HCT116 (cell line): ENCODE measurements around the gene POLH. TPM values are rescaled to one million over a fixed set of nuclear protein-coding genes. Genes with fewer than 3 reads are reported as not detected.

ENCODE experiments used
- ATAC-seq: fragments of 200-7000 bp; cut with Tn5 transposase; 2 replicates; pipeline ENCODE4 v1.9.1; 2020; ENCODE audit warnings: mild to moderate bottlenecking, moderate library complexity
- BruUV-seq: library from RNA; stranded (reverse); fragments of 400-500 nt; replicated peaks from 2 replicates; lab custom pipeline; 2021; lab: Mats Ljungman, UMichigan
- CTCF ChIA-PET: fragments of 300-600 bp; sonication (Branson Sonifier 250); formaldehyde crosslinking; loops from one replicate; lab custom pipeline; 2021; ENCODE audit warnings: antibody characterized with exemption; lab: Charles Lee
- POLR2A ChIA-PET: fragments of 300-600, 350-600 bp; sonication (Branson Sonifier 250); formaldehyde crosslinking; loops from one replicate; lab custom pipeline; 2021; ENCODE audit warnings: antibody characterized with exemption; lab: Charles Lee
- RAD21 ChIA-PET, 2 experiments: fragments of 300-600 bp; sonication (Branson Sonifier 250); formaldehyde crosslinking; loops; one replicate each; lab custom pipeline; 2023; ENCODE audit warnings: low total read pairs in 2 of 2; ENCODE audit not compliant: uncharacterized antibody in 2 of 2, unreplicated experiment in 2 of 2, low non-redundant PET in 1 of 2; lab: Charles Lee
- DNase-seq: peaks from one replicate; pipeline ENCODE4 v3.0.0-alpha.2; 2010; ENCODE audit warnings: low read depth, low spot score
- H2AFZ ChIP-seq: fragments of 200-600 bp; shearing (Covaris generic), sonication (generic); 2 replicates; pipeline ENCODE4 v1.6.1; 2017; ENCODE audit warnings: low read depth, mixed run types, mixed read lengths, antibody characterized with exemption, low read length; ENCODE audit not compliant: poor library complexity, severe bottlenecking
- H3K27ac ChIP-seq: 2 replicates; pipeline ENCODE4 v1.5.1; 2012; ENCODE audit warnings: low read depth, low read length
- H3K27me3 ChIP-seq: fragments of 200-600 bp; sonication (generic); 2 replicates; pipeline ENCODE4 v1.6.1; 2016; ENCODE audit warnings: mixed run types, low read length, mixed read lengths; ENCODE audit not compliant: insufficient read depth
- H3K36me3 ChIP-seq, 2 experiments: fragments of 200-500 bp in 1 of 2; fragments of 200-600 bp in 1 of 2; sonication (Bioruptor generic) in 1 of 2; sonication (generic) in 1 of 2; 2 replicates each; pipeline versions ENCODE4 v1.5.1 to v1.6.1; 2014 to 2016; ENCODE audit warnings: low read length in 2 of 2, inconsistent platforms in 1 of 2, mixed read lengths in 1 of 2, mixed run types in 1 of 2; ENCODE audit not compliant: insufficient read depth in 2 of 2, control insufficient read depth in 1 of 2
- H3K4me1 ChIP-seq, 2 experiments: fragments of 200-600 bp in 1 of 2; sonication (generic) in 1 of 2; 2 replicates each; pipeline versions ENCODE4 v1.5.1 to v1.6.1; 2012 to 2017; ENCODE audit warnings: low read length in 2 of 2, inconsistent platforms in 1 of 2, mild to moderate bottlenecking in 1 of 2, mixed read lengths in 1 of 2, mixed run types in 1 of 2, moderate library complexity in 1 of 2; ENCODE audit not compliant: insufficient read depth in 2 of 2, control insufficient read depth in 1 of 2
- H3K4me2 ChIP-seq: fragments of 200-600 bp; sonication (generic); 2 replicates; pipeline ENCODE4 v1.6.1; 2017; ENCODE audit warnings: mixed run types, low read length, mixed read lengths
- H3K4me3 ChIP-seq, 2 experiments: fragments of 200-600 bp in 1 of 2; sonication (generic) in 1 of 2; replicated peaks in 1 of 2; 2 replicates each; pipeline ENCODE4 v1.5.1; 2011 to 2016; ENCODE audit warnings: low read length in 2 of 2, control low read depth in 1 of 2, low read depth in 1 of 2, mild to moderate bottlenecking in 1 of 2, mixed read lengths in 1 of 2, mixed run types in 1 of 2
- H3K79me2 ChIP-seq: fragments of 200-600 bp; sonication (generic); 2 replicates; pipeline ENCODE4 v1.6.1; 2017; ENCODE audit warnings: mild to moderate bottlenecking, mixed run types, low read length, moderate library complexity, mixed read lengths; ENCODE audit not compliant: insufficient read depth
- H3K9ac ChIP-seq: fragments of 200-600 bp; sonication (generic); 2 replicates; pipeline ENCODE4 v1.6.1; 2016; ENCODE audit warnings: low read length, mixed read lengths
- H3K9me2 ChIP-seq: fragments of 200-600 bp; sonication (generic), shearing (Covaris generic); 2 replicates; pipeline ENCODE4 v1.6.1; 2017; ENCODE audit warnings: mixed run types, mild to moderate bottlenecking, moderate library complexity; ENCODE audit not compliant: insufficient read depth
- H3K9me3 ChIP-seq, 2 experiments: fragments of 200-500 bp in 1 of 2; fragments of 200-600 bp in 1 of 2; sonication (Bioruptor generic) in 1 of 2; sonication (generic) in 1 of 2; 2 replicates each; pipeline ENCODE4 v1.6.1; 2014 to 2017; ENCODE audit warnings: low read length in 2 of 2, mixed read lengths in 2 of 2, inconsistent platforms in 1 of 2, low read depth in 1 of 2, mild to moderate bottlenecking in 1 of 2, mixed run types in 1 of 2, moderate library complexity in 1 of 2; ENCODE audit not compliant: control insufficient read depth in 1 of 2, insufficient read depth in 1 of 2
- H4K20me1 ChIP-seq: fragments of 200-600 bp; sonication (generic), shearing (Covaris generic); 2 replicates; pipeline ENCODE4 v1.6.1; 2017; ENCODE audit warnings: mixed run types, mild to moderate bottlenecking, moderate library complexity; ENCODE audit not compliant: insufficient read depth
- CEBPB ChIP-seq: IDR thresholded peaks from 2 replicates; pipeline ENCODE4 v1.6.1; 2012; ENCODE audit warnings: low read depth
- EGR1 ChIP-seq: IDR thresholded peaks from 2 replicates; pipeline ENCODE4 v1.6.1; 2012; ENCODE audit warnings: low read depth
- ELF1 ChIP-seq: IDR thresholded peaks from 2 replicates; pipeline ENCODE4 v1.6.1; 2012; ENCODE audit warnings: low read depth, borderline replicate concordance
- EZH2phosphoT487 ChIP-seq: fragments of 200-600 bp; IDR thresholded peaks from 2 replicates; pipeline ENCODE4 v1.6.1; 2018; ENCODE audit warnings: antibody characterized with exemption, borderline replicate concordance
- FOSL1 ChIP-seq: IDR thresholded peaks from 2 replicates; pipeline ENCODE4 v1.6.1; 2012; ENCODE audit warnings: low read depth
- JUND ChIP-seq: IDR thresholded peaks from 2 replicates; pipeline ENCODE4 v1.6.1; 2012
- MAX ChIP-seq: IDR thresholded peaks from 2 replicates; pipeline ENCODE4 v1.6.1; 2012
- POLR2AphosphoS5 ChIP-seq: IDR thresholded peaks from 2 replicates; pipeline ENCODE4 v1.6.1; 2011; ENCODE audit warnings: mild to moderate bottlenecking, low read depth, low read length, moderate library complexity
- SIN3A ChIP-seq: IDR thresholded peaks from 2 replicates; pipeline ENCODE4 v1.6.1; 2012; ENCODE audit warnings: low read depth
- SRF ChIP-seq: IDR thresholded peaks from 2 replicates; pipeline ENCODE4 v1.6.1; 2012; ENCODE audit warnings: low read depth
- TCF7L2 ChIP-seq: IDR thresholded peaks from 2 replicates; pipeline ENCODE4 v1.7.0; 2011; ENCODE audit warnings: borderline replicate concordance, inconsistent platforms; ENCODE audit not compliant: insufficient read depth, insufficient read length; ENCODE audit errors: extremely low read depth
- YY1 ChIP-seq: IDR thresholded peaks from 2 replicates; pipeline ENCODE4 v1.6.1; 2011; ENCODE audit warnings: low read length, low read depth, moderate library complexity, mild to moderate bottlenecking; ENCODE audit not compliant: insufficient replicate concordance; ENCODE audit errors: extremely low read depth
- ZFX ChIP-seq: fragments of 450-650 bp; IDR thresholded peaks from 2 replicates; pipeline ENCODE4 v1.6.1; 2017
- intact Hi-C: fragments of 100-400 bp; cut with micrococcal nuclease; formaldehyde crosslinking; loops from 2 replicates; pipeline ENCODE4 v1.10.0; 2022
- total RNA-seq: library from RNA; stranded (reverse); gene quantifications from one replicate; pipeline ENCODE4 v1.2.1, GENCODE V29; 2021; ENCODE audit not compliant: unreplicated experiment
- TF ChIP-seq, protein P1 (sequence below): IDR thresholded peaks from 2 replicates; pipeline ENCODE4 v1.6.1; 2011; ENCODE audit warnings: mild to moderate bottlenecking, low read length, moderate library complexity; ENCODE audit not compliant: insufficient replicate concordance; ENCODE audit errors: extremely low read depth
- TF ChIP-seq, protein P2 (sequence below): IDR thresholded peaks from 2 replicates; pipeline ENCODE4 v1.6.1; 2012; ENCODE audit warnings: low read depth
- TF ChIP-seq, protein P3 (sequence below): IDR thresholded peaks from 2 replicates; pipeline ENCODE4 v1.6.1; 2012
- TF ChIP-seq, protein P4 (sequence below), 3 experiments: fragments of 200-600 bp in 1 of 3; sonication (generic) in 1 of 3; IDR thresholded peaks in 2 of 3; conservative IDR thresholded peaks in 1 of 3; 2 replicates each; pipeline ENCODE4 v1.5.1; 2012 to 2017; ENCODE audit warnings: low read depth in 2 of 3, low read length in 2 of 3, antibody characterized with exemption in 1 of 3, borderline replicate concordance in 1 of 3, control low read depth in 1 of 3, mild to moderate bottlenecking in 1 of 3, mixed read lengths in 1 of 3, mixed run types in 1 of 3, moderate library complexity in 1 of 3; ENCODE audit not compliant: insufficient read depth in 1 of 3

Gene POLH
- total RNA-seq, 1 experiment from 2014 or later, result 20.6 TPM

DNA sequence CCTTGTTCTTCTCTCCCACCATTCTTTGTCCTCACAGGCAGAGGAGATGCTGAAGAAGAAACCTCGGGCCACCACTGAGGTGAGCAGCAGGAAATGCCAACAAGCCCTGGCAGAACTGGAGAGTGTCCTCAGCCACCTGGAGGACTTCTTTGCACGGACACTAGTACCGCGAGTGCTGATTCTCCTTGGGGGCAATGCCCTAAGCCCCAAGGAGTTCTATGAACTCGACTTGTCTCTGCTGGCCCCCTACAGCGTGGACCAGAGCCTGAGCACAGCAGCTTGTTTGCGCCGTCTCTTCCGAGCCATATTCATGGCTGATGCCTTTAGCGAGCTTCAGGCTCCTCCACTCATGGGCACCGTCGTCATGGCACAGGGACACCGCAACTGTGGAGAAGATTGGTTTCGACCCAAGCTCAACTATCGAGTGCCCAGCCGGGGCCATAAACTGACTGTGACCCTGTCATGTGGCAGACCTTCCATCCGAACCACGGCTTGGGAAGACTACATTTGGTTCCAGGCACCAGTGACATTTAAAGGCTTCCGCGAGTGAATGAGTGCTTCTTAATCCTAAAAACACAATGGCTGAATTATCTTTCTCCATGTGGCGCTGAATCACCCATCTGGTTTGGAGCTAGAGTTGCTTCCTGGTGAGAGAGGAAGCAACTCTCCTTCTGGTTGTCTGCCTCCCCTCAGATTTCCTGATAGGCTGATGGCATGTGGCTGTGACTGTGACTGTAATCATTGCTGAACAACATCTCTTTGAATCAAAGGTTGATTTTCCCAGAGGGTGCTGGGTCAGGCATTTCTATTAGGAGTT, 64.2 kb downstream of the POLH start:
- Histone ChIP-seq H3K4me1 (peaks cover 6 to 10% of the 10 kb centered on the region in 2 experiments; a peak in 3 of 4 replicates), H3K4me3 (no peak overlapping the region), H4K20me1 (no peaks in the 10 kb centered on the region), H3K27ac (no peak overlapping the region), H3K9me2 (no peaks in the 10 kb centered on the region), H3K27me3 (no peaks in the 10 kb centered on the region), H3K9me3 (no peaks in the 10 kb centered on the region), H3K9ac (no peak overlapping the region), H3K4me2 (no peak overlapping the region), H2AFZ (no peak overlapping the region), H3K79me2 (peaks cover 49% of the 10 kb centered on the region), H3K36me3 (peaks cover 23 to 29% of the 10 kb centered on the region in 2 experiments; a peak in 3 of 4 replicates)
- no peak for ATAC-seq
- DNase-seq, result no peak
- no peak for TF ChIP-seq EZH2phosphoT487
- TF ChIP-seq, protein P1, sequence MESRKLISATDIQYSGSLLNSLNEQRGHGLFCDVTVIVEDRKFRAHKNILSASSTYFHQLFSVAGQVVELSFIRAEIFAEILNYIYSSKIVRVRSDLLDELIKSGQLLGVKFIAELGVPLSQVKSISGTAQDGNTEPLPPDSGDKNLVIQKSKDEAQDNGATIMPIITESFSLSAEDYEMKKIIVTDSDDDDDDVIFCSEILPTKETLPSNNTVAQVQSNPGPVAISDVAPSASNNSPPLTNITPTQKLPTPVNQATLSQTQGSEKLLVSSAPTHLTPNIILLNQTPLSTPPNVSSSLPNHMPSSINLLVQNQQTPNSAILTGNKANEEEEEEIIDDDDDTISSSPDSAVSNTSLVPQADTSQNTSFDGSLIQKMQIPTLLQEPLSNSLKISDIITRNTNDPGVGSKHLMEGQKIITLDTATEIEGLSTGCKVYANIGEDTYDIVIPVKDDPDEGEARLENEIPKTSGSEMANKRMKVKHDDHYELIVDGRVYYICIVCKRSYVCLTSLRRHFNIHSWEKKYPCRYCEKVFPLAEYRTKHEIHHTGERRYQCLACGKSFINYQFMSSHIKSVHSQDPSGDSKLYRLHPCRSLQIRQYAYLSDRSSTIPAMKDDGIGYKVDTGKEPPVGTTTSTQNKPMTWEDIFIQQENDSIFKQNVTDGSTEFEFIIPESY, result no peak
- TF ChIP-seq SIN3A, result no peak
- no peak for TF ChIP-seq POLR2AphosphoS5
- TF ChIP-seq, protein P2, sequence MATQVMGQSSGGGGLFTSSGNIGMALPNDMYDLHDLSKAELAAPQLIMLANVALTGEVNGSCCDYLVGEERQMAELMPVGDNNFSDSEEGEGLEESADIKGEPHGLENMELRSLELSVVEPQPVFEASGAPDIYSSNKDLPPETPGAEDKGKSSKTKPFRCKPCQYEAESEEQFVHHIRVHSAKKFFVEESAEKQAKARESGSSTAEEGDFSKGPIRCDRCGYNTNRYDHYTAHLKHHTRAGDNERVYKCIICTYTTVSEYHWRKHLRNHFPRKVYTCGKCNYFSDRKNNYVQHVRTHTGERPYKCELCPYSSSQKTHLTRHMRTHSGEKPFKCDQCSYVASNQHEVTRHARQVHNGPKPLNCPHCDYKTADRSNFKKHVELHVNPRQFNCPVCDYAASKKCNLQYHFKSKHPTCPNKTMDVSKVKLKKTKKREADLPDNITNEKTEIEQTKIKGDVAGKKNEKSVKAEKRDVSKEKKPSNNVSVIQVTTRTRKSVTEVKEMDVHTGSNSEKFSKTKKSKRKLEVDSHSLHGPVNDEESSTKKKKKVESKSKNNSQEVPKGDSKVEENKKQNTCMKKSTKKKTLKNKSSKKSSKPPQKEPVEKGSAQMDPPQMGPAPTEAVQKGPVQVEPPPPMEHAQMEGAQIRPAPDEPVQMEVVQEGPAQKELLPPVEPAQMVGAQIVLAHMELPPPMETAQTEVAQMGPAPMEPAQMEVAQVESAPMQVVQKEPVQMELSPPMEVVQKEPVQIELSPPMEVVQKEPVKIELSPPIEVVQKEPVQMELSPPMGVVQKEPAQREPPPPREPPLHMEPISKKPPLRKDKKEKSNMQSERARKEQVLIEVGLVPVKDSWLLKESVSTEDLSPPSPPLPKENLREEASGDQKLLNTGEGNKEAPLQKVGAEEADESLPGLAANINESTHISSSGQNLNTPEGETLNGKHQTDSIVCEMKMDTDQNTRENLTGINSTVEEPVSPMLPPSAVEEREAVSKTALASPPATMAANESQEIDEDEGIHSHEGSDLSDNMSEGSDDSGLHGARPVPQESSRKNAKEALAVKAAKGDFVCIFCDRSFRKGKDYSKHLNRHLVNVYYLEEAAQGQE, result no peak
- TF ChIP-seq, protein P3, sequence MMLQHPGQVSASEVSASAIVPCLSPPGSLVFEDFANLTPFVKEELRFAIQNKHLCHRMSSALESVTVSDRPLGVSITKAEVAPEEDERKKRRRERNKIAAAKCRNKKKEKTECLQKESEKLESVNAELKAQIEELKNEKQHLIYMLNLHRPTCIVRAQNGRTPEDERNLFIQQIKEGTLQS, result no peak
- no peak for TF ChIP-seq MAX
- no peak for TF ChIP-seq EGR1
- no peak for TF ChIP-seq FOSL1
- TF ChIP-seq TCF7L2, result no peak
- TF ChIP-seq SRF, result no peak
- TF ChIP-seq, protein P4, sequence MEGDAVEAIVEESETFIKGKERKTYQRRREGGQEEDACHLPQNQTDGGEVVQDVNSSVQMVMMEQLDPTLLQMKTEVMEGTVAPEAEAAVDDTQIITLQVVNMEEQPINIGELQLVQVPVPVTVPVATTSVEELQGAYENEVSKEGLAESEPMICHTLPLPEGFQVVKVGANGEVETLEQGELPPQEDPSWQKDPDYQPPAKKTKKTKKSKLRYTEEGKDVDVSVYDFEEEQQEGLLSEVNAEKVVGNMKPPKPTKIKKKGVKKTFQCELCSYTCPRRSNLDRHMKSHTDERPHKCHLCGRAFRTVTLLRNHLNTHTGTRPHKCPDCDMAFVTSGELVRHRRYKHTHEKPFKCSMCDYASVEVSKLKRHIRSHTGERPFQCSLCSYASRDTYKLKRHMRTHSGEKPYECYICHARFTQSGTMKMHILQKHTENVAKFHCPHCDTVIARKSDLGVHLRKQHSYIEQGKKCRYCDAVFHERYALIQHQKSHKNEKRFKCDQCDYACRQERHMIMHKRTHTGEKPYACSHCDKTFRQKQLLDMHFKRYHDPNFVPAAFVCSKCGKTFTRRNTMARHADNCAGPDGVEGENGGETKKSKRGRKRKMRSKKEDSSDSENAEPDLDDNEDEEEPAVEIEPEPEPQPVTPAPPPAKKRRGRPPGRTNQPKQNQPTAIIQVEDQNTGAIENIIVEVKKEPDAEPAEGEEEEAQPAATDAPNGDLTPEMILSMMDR (IDR thresholded peaks at IDR 0.05 in 2 of 3, conservative IDR thresholded peaks at IDR 0.05 in 1 of 3; ENCODE audit: borderline replicate concordance in 1 of 3, insufficient read depth in 1 of 3, low read depth in 2 of 3, low read length in 2 of 3), result no peak
- TF ChIP-seq ZFX, result no peak
- no peak for TF ChIP-seq YY1
- TF ChIP-seq ELF1, result no peak
- no peak for TF ChIP-seq JUND
- no peak for TF ChIP-seq CEBPB
- ChIA-PET RAD21 (no interaction called here), POLR2A (interaction anchor here (1.2 kb wide), 1 partner anchor 11 kb away, joined by 3 read pairs; the partner anchor contains the start of gene GTPBP2), CTCF (no interaction called here)
- intact Hi-C loops, result no loop called here
- no TSS peak for BruUV-seq
